Esophagus muscularis mucosa (tissue), 4 donors: Measurements from ENCODE around the gene RNF133.

ENCODE experiments used
- EP300 ChIP-seq: sonication (generic); formaldehyde crosslinking; IDR thresholded peaks from one replicate; pipeline ENCODE4 v1.6.1; 2017; ENCODE audit warnings: antibody characterized with exemption
- POLR2AphosphoS5 ChIP-seq, 2 donors: sonication (generic); formaldehyde crosslinking; IDR thresholded peaks; one replicate each; pipeline ENCODE4 v1.6.1; 2017; ENCODE audit warnings: antibody characterized with exemption in 2 of 2
- TF ChIP-seq, protein P1 (sequence below), 3 experiments: fragments of 200-600 bp in 2 of 3; fragments of 450-650 bp in 1 of 3; sonication (generic) in 2 of 3; IDR thresholded peaks; one replicate each; pipeline ENCODE4 v1.5.1; 2017 to 2019; ENCODE audit warnings: antibody characterized with exemption in 3 of 3, mild to moderate bottlenecking in 2 of 3, moderate library complexity in 1 of 3

DNA sequence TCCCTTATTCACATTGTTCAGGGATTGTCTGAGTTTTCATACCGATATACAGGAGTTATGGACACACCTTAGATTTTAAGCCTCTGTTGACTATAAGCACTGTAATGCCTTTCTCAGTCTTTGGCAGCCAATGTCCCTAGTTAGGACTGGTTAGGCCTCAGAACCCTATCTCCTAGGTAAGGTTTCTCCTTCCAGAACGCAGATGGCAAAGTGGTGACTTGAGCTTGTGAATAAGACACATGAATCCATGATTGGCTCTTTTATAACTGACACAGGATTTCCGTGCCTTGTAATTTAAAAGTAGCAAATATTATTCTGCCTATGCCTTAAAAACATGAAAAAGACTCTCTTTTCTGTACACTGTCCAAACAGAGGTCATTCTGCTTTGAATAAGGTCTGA lies 16.3 kb upstream of the RNF133 start:
- TF ChIP-seq, protein P1, sequence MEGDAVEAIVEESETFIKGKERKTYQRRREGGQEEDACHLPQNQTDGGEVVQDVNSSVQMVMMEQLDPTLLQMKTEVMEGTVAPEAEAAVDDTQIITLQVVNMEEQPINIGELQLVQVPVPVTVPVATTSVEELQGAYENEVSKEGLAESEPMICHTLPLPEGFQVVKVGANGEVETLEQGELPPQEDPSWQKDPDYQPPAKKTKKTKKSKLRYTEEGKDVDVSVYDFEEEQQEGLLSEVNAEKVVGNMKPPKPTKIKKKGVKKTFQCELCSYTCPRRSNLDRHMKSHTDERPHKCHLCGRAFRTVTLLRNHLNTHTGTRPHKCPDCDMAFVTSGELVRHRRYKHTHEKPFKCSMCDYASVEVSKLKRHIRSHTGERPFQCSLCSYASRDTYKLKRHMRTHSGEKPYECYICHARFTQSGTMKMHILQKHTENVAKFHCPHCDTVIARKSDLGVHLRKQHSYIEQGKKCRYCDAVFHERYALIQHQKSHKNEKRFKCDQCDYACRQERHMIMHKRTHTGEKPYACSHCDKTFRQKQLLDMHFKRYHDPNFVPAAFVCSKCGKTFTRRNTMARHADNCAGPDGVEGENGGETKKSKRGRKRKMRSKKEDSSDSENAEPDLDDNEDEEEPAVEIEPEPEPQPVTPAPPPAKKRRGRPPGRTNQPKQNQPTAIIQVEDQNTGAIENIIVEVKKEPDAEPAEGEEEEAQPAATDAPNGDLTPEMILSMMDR (IDR thresholded peaks at IDR 0.05): no peak
- TF ChIP-seq POLR2AphosphoS5 (IDR thresholded peaks at IDR 0.05): no peak
- TF ChIP-seq EP300: no peak
